ENCODE measurements around the gene ACOT7.
A peak's percentile ranks its signal among the peaks of the same experiment; 100 is the strongest.

ACOT7 gene

GRCh38 chr1:6261615-6261995 lies 132.0 kb downstream of the ACOT7 start:
- Histone ChIP-seq H3K9me2 (replicated peaks; ENCODE audit: control insufficient read depth, low read length) (no peaks in the 10 kb centered on the region), H3F3A (ENCODE audit: control insufficient read depth, insufficient read depth) (no peaks in the 10 kb centered on the region; the same call in 1 of the 2 replicates), H3K4me3 (ENCODE audit: low read length) (no peak overlapping the region), H3K9me3 (ENCODE audit: control insufficient read depth, insufficient read depth, low read length) (no peaks in the 10 kb centered on the region), H3K36me3 (ENCODE audit: control insufficient read depth, low read length) (no peaks in the 10 kb centered on the region), H3K27ac (ENCODE audit: low read depth, low read length) (no peak overlapping the region), H3K79me2 (ENCODE audit: control insufficient read depth, low read length) (no peaks in the 10 kb centered on the region), H3K4me2 (ENCODE audit: low read length) (peak overlapping the region; percentile 57), H3K4me1 (ENCODE audit: control insufficient read depth, low read length) (peaks cover 25% of the 10 kb centered on the region), H3K27me3 (ENCODE audit: control insufficient read depth, low read length) (peaks cover 29% of the 10 kb centered on the region), H4K20me1 (ENCODE audit: control insufficient read depth, insufficient read depth, low read depth, low read length) (peaks cover 9% of the 10 kb centered on the region)
- TF ChIP-seq EZH2phosphoT487 (IDR thresholded peaks at IDR 0.05; ENCODE audit: borderline replicate concordance, low read length) (no peak), CTCF (IDR thresholded peaks at IDR 0.05; ENCODE audit: low read depth, low read length, poor library complexity, severe bottlenecking) (no peak)

- Histone ChIP-seq H3K79me2 (ENCODE audit: control insufficient read depth, low read length) (no peaks in the 10 kb centered on the region), H3F3A (ENCODE audit: control insufficient read depth, insufficient read depth) (no peaks in the 10 kb centered on the region; the same call in 1 of the 2 replicates), H3K27me3 (ENCODE audit: control insufficient read depth, low read length) (peaks cover 29% of the 10 kb centered on the region), H3K9me2 (replicated peaks; ENCODE audit: control insufficient read depth, low read length) (no peaks in the 10 kb centered on the region), H3K4me2 (ENCODE audit: low read length) (peak within 1 kb of the TSS; percentile 86), H3K9me3 (ENCODE audit: control insufficient read depth, insufficient read depth, low read length) (no peaks in the 10 kb centered on the region), H4K20me1 (ENCODE audit: control insufficient read depth, insufficient read depth, low read depth, low read length) (peaks cover 6% of the 10 kb centered on the region), H3K36me3 (ENCODE audit: control insufficient read depth, low read length) (no peaks in the 10 kb centered on the region), H3K4me1 (ENCODE audit: control insufficient read depth, low read length) (peaks cover 25% of the 10 kb centered on the region), H3K27ac (ENCODE audit: low read depth, low read length) (no peak within 1 kb of the TSS), H3K4me3 (ENCODE audit: low read length) (peak within 1 kb of the TSS; percentile 72)
- TF ChIP-seq EZH2phosphoT487 (IDR thresholded peaks at IDR 0.05; ENCODE audit: borderline replicate concordance, low read length) (peak; percentile 64; the same call in 1 of the 2 replicates), CTCF (IDR thresholded peaks at IDR 0.05; ENCODE audit: low read depth, low read length, poor library complexity, severe bottlenecking) (no peak)
Observed at GRCh38 chr1:6260961-6261614, 132.5 kb downstream of the ACOT7 start, which contains the start of gene GPR153. TSS of gene GPR153 (minus strand) at chr1:6261098. CDS start at chr1:6254905, 6,193 bp downstream.

GRCh38 chr1:6260433-6260934 lies 133.1 kb downstream of the ACOT7 start:
- Histone ChIP-seq H3K27ac (ENCODE audit: low read depth, low read length) (no peak overlapping the region), H3K4me3 (ENCODE audit: low read length) (peak overlapping the region; percentile 72)
- TF ChIP-seq EZH2phosphoT487 (IDR thresholded peaks at IDR 0.05; ENCODE audit: borderline replicate concordance, low read length) (no peak), CTCF (IDR thresholded peaks at IDR 0.05; ENCODE audit: low read depth, low read length, poor library complexity, severe bottlenecking) (no peak)

More at GRCh38 chr1:6260433-6260934, 133.1 kb downstream of the ACOT7 start:
- Histone ChIP-seq H3K9me3 (ENCODE audit: control insufficient read depth, insufficient read depth, low read length) (no peaks in the 10 kb centered on the region), H3K36me3 (ENCODE audit: control insufficient read depth, low read length) (no peaks in the 10 kb centered on the region), H3K4me1 (ENCODE audit: control insufficient read depth, low read length) (peaks cover 25% of the 10 kb centered on the region), H3K27me3 (ENCODE audit: control insufficient read depth, low read length) (peaks cover 29% of the 10 kb centered on the region), H3K9me2 (replicated peaks; ENCODE audit: control insufficient read depth, low read length) (no peaks in the 10 kb centered on the region), H4K20me1 (ENCODE audit: control insufficient read depth, insufficient read depth, low read depth, low read length) (peaks cover 6% of the 10 kb centered on the region), H3F3A (ENCODE audit: control insufficient read depth, insufficient read depth) (no peaks in the 10 kb centered on the region; the same call in 1 of the 2 replicates), H3K79me2 (ENCODE audit: control insufficient read depth, low read length) (no peaks in the 10 kb centered on the region), H3K4me2 (ENCODE audit: low read length) (peak overlapping the region; percentile 86)
